Panc1 (cell line): Measurements from ENCODE around the gene SEC16A. TPM values are rescaled to one million over a fixed set of nuclear protein-coding genes. Genes with fewer than 3 reads are reported as not detected.
"Not testable (repeated sequence)": the region's sequence is repeated elsewhere in the genome, so short reads cannot be mapped to it uniquely, and the experiment has no call there.

Experiments used
- ATAC-seq: fragments of 200-7000 bp; cut with Tn5 transposase; 2 replicates; pipeline ENCODE4 v1.9.1; 2020; ENCODE audit warnings: mild to moderate bottlenecking, moderate library complexity
- BruUV-seq: library from RNA; stranded (reverse); fragments of 400-500 nt; replicated peaks from 2 replicates; lab custom pipeline; 2021; lab: Mats Ljungman, UMichigan
- CTCF ChIA-PET: fragments of 300-600 bp; sonication (Branson Sonifier 250); formaldehyde crosslinking; loops from one replicate; lab custom pipeline; 2022; ENCODE audit warnings: antibody characterized with exemption; lab: Charles Lee
- POLR2A ChIA-PET: fragments of 300-600 bp; sonication (Branson Sonifier 250); formaldehyde crosslinking; loops from one replicate; lab custom pipeline; 2022; ENCODE audit warnings: antibody characterized with exemption; lab: Charles Lee
- DNase-seq: peaks from one replicate; pipeline ENCODE4 v3.0.0-alpha.2; 2010; ENCODE audit warnings: low read depth, low spot score
- H3K27ac ChIP-seq: 2 replicates; pipeline ENCODE4 v1.5.1; 2011; ENCODE audit warnings: mild to moderate bottlenecking, low read length, inconsistent platforms
- H3K27me3 ChIP-seq: fragments of 200-500 bp; sonication (Bioruptor generic); 2 replicates; pipeline ENCODE4 v1.6.0; 2014; ENCODE audit warnings: low read length, inconsistent platforms; ENCODE audit not compliant: control insufficient read depth, insufficient read depth
- H3K36me3 ChIP-seq: fragments of 200-500 bp; sonication (Bioruptor generic); 2 replicates; pipeline ENCODE4 v1.5.1; 2014; ENCODE audit warnings: inconsistent platforms, mild to moderate bottlenecking, low read length, moderate library complexity; ENCODE audit not compliant: control insufficient read depth, insufficient read depth
- H3K4me1 ChIP-seq: 2 replicates; pipeline ENCODE4 v1.5.1; 2011; ENCODE audit warnings: inconsistent platforms, mild to moderate bottlenecking, low read length, moderate library complexity; ENCODE audit not compliant: control insufficient read depth, insufficient read depth
- H3K4me3 ChIP-seq, 2 experiments: 2 replicates each; pipeline ENCODE4 v1.5.1; 2011 to 2012; ENCODE audit warnings: low read depth in 2 of 2, low read length in 2 of 2, mild to moderate bottlenecking in 2 of 2, inconsistent platforms in 1 of 2, moderate library complexity in 1 of 2
- H3K9me3 ChIP-seq: fragments of 200-500 bp; sonication (Bioruptor generic); 2 replicates; pipeline ENCODE4 v1.5.1; 2014; ENCODE audit warnings: low read depth, mild to moderate bottlenecking, inconsistent platforms, low read length, moderate library complexity; ENCODE audit not compliant: control insufficient read depth, insufficient read depth
- CTCF ChIP-seq: fragments of 450-650 bp; IDR thresholded peaks from 2 replicates; pipeline ENCODE4 v1.5.1; 2017; ENCODE audit warnings: mild to moderate bottlenecking
- POLR2AphosphoS5 ChIP-seq: IDR thresholded peaks from 2 replicates; pipeline ENCODE4 v1.6.1; 2012; ENCODE audit warnings: mild to moderate bottlenecking, low read depth, low read length, moderate library complexity
- REST ChIP-seq, 2 experiments: IDR thresholded peaks; 2 replicates each; pipeline ENCODE4 v1.6.1; 2011 to 2012; ENCODE audit warnings: low read depth in 2 of 2, control low read depth in 1 of 2, low read length in 1 of 2, mild to moderate bottlenecking in 1 of 2, moderate library complexity in 1 of 2; ENCODE audit not compliant: insufficient read depth in 1 of 2
- SIN3A ChIP-seq: IDR thresholded peaks from 2 replicates; pipeline ENCODE4 v1.6.1; 2012; ENCODE audit warnings: low read depth, mild to moderate bottlenecking, low read length, moderate library complexity, borderline replicate concordance; ENCODE audit not compliant: insufficient read depth
- TCF7L2 ChIP-seq: IDR thresholded peaks from 2 replicates; pipeline ENCODE4 v1.6.1; 2011; ENCODE audit warnings: mild to moderate bottlenecking, low read depth, low read length, inconsistent platforms
- in situ Hi-C: cut with HindIII; loops from 2 replicates; pipeline ENCODE4 v1.10.0; 2016; ENCODE audit warnings: low sequenced_read_pairs, low pct_unique_long_range_greater_than_20kb
- intact Hi-C: fragments of 100-400 bp; cut with micrococcal nuclease; formaldehyde crosslinking; loops from one replicate; pipeline ENCODE4 v1.10.0; 2022; ENCODE audit not compliant: unreplicated experiment
- total RNA-seq: library from RNA; stranded (reverse); gene quantifications from one replicate; pipeline ENCODE4 v1.2.1, GENCODE V29; 2021; ENCODE audit not compliant: unreplicated experiment

Gene SEC16A
- total RNA-seq, 1 experiment from 2014 or later = 76.5 TPM

- H3K4me1 ChIP-seq = no peaks in the 10 kb centered on the region
- no peaks in the 10 kb centered on the region for H3K36me3 ChIP-seq
- intact Hi-C loops (no loop called here), in situ Hi-C loops (no loop called here)
- H3K9me3 ChIP-seq = no peaks in the 10 kb centered on the region
- BruUV-seq = TSS peak; percentile 91
- POLR2A ChIA-PET = no interaction called here
- H3K4me3 ChIP-seq = no peak overlapping the region
- TF ChIP-seq CTCF (no peak), SIN3A (no peak), POLR2AphosphoS5 (no peak), REST (IDR thresholded peaks at IDR 0.05; ENCODE audit: insufficient read depth in 1 of 2, low read depth in 2 of 2, low read length in 1 of 2) (no peak), TCF7L2 (no peak)
- CTCF ChIA-PET = no interaction called here
- no peak for ATAC-seq
- no peak for DNase-seq
- no peaks in the 10 kb centered on the region for H3K27me3 ChIP-seq
- H3K27ac ChIP-seq = no peak overlapping the region
These were observed 53.7 kb downstream of the SEC16A start for GRCh38 chr9:136429075-136429628.

- Histone ChIP-seq H3K9me3 (no peaks in the 10 kb centered on the region), H3K4me3 (no peak overlapping the region), H3K27ac (no peak overlapping the region), H3K4me1 (no peaks in the 10 kb centered on the region), H3K36me3 (no peaks in the 10 kb centered on the region), H3K27me3 (no peaks in the 10 kb centered on the region)
- TF ChIP-seq TCF7L2 = no peak
- no peak for TF ChIP-seq SIN3A
- no peak for TF ChIP-seq CTCF
- TF ChIP-seq REST (IDR thresholded peaks at IDR 0.05; ENCODE audit: insufficient read depth in 1 of 2, low read depth in 2 of 2, low read length in 1 of 2) = no peak
- TF ChIP-seq POLR2AphosphoS5 = no peak
- ATAC-seq = no peak
- in situ Hi-C loops (no loop called here), intact Hi-C loops (no loop called here)
- ChIA-PET CTCF (no interaction called here), POLR2A (no interaction called here)
- no peak for DNase-seq
- BruUV-seq = no TSS peak
These were observed 56.1 kb downstream of the SEC16A start for GRCh38 chr9:136426787-136427186.

GRCh38 chr9:136425367-136425766 lies 57.5 kb downstream of the SEC16A start:
- H3K4me1 ChIP-seq, DNase-seq, H3K36me3 ChIP-seq, CTCF ChIA-PET, H3K4me3 ChIP-seq, H3K27me3 ChIP-seq, POLR2A ChIA-PET, ATAC-seq, H3K27ac ChIP-seq, H3K9me3 ChIP-seq, BruUV-seq, intact Hi-C loops, in situ Hi-C loops: not testable (repeated sequence)
